ENCODE measurements around the gene MED31. TPM values are rescaled to one million over a fixed set of nuclear protein-coding genes. Genes with fewer than 3 reads are reported as not detected.
A peak's percentile ranks its signal among the peaks of the same experiment; 100 is the strongest.

Gene MED31
- total RNA-seq, 2 donors from 2014 or later, result 12.8 to 16.6 TPM

GRCh38 chr17:6643451-6644125, 7.8 kb downstream of the MED31 start:
- DNase-seq, result no peak
- no peaks in the 10 kb centered on the region for H3K27me3 ChIP-seq (ENCODE audit: control insufficient read depth, insufficient read depth, low read length, poor library complexity, severe bottlenecking)
- H3K27ac ChIP-seq (ENCODE audit: low read depth, low read length), result no peak overlapping the region
- no peaks in the 10 kb centered on the region for H3K9me3 ChIP-seq (ENCODE audit: control insufficient read depth, low read length)
- no peak overlapping the region for H3K9ac ChIP-seq (ENCODE audit: extremely low read depth, low read length, poor library complexity, severe bottlenecking)
- peaks cover 12% of the 10 kb centered on the region for H3K4me1 ChIP-seq (ENCODE audit: control insufficient read depth, insufficient read depth, low read length)
- no peak for TF ChIP-seq CTCF (conservative IDR thresholded peaks at IDR 0.05)
- H3K4me3 ChIP-seq (ENCODE audit: low read length), result no peak overlapping the region
- Mint-ChIP-seq H3K4me3 (no peak overlapping the region), H3K27ac (no peak overlapping the region), H3K9me3 (no peaks in the 10 kb centered on the region), H3K36me3 (ENCODE audit: low read depth) (peaks cover 25% of the 10 kb centered on the region), H3K27me3 (ENCODE audit: insufficient read depth) (no peaks in the 10 kb centered on the region), H3K4me1 (peaks cover 18% of the 10 kb centered on the region)
- 85 to 100% methylated on average over 3 to 5 of the region's 5 CpGs for WGBS, 2 experiments (ENCODE audit: insufficient coverage in 1 of 2, insufficient read length in 1 of 2)
- H3K36me3 ChIP-seq (ENCODE audit: control insufficient read depth, insufficient read depth, low read length), result peaks cover 58% of the 10 kb centered on the region

- Mint-ChIP-seq H3K27me3 (ENCODE audit: insufficient read depth) (no peaks in the 10 kb centered on the region), H3K36me3 (ENCODE audit: low read depth) (peaks cover 18% of the 10 kb centered on the region), H3K4me3 (peak overlapping the region; percentile 89), H3K27ac (no peak overlapping the region), H3K4me1 (peaks cover 18% of the 10 kb centered on the region), H3K9me3 (no peaks in the 10 kb centered on the region)
- H3K27me3 ChIP-seq (ENCODE audit: control insufficient read depth, insufficient read depth, low read length, poor library complexity, severe bottlenecking), result no peaks in the 10 kb centered on the region
- no peak overlapping the region for H3K27ac ChIP-seq (ENCODE audit: low read depth, low read length)
- DNase-seq, result no peak
- peaks cover 49% of the 10 kb centered on the region for H3K36me3 ChIP-seq (ENCODE audit: control insufficient read depth, insufficient read depth, low read length)
- peaks cover 12% of the 10 kb centered on the region for H3K4me1 ChIP-seq (ENCODE audit: control insufficient read depth, insufficient read depth, low read length)
- no peaks in the 10 kb centered on the region for H3K9me3 ChIP-seq (ENCODE audit: control insufficient read depth, low read length)
- no peak for TF ChIP-seq CTCF (conservative IDR thresholded peaks at IDR 0.05)
- 83 to 100% methylated on average over 1 to 2 of the region's 2 CpGs for WGBS, 2 experiments (ENCODE audit: insufficient coverage in 1 of 2, insufficient read length in 1 of 2)
- peak overlapping the region; percentile 91 for H3K4me3 ChIP-seq (ENCODE audit: low read length)
- H3K9ac ChIP-seq (ENCODE audit: extremely low read depth, low read length, poor library complexity, severe bottlenecking), result no peak overlapping the region
Observed at GRCh38 chr17:6642592-6642991, 8.8 kb downstream of the MED31 start.

GRCh38 chr17:6641247-6641863, 10.1 kb downstream of the MED31 start:
- Mint-ChIP-seq H3K4me1 (peaks cover 12% of the 10 kb centered on the region), H3K4me3 (peak overlapping the region; percentile 89), H3K9me3 (no peaks in the 10 kb centered on the region), H3K36me3 (ENCODE audit: low read depth) (peaks cover 18% of the 10 kb centered on the region), H3K27me3 (ENCODE audit: insufficient read depth) (no peaks in the 10 kb centered on the region), H3K27ac (peak overlapping the region; percentile 99)
- WGBS, 2 experiments (ENCODE audit: insufficient coverage in 1 of 2, insufficient read length in 1 of 2), result 0 to 2% methylated on average over 17 to 20 of the region's 20 CpGs
- peak overlapping the region; percentile 86 for H3K9ac ChIP-seq (ENCODE audit: extremely low read depth, low read length, poor library complexity, severe bottlenecking)
- no peak for TF ChIP-seq CTCF (conservative IDR thresholded peaks at IDR 0.05)
- peaks cover 8% of the 10 kb centered on the region for H3K4me1 ChIP-seq (ENCODE audit: control insufficient read depth, insufficient read depth, low read length)
- DNase-seq, result no peak
- no peaks in the 10 kb centered on the region for H3K9me3 ChIP-seq (ENCODE audit: control insufficient read depth, low read length)
- H3K4me3 ChIP-seq (ENCODE audit: low read length), result peak overlapping the region; percentile 91
- H3K36me3 ChIP-seq (ENCODE audit: control insufficient read depth, insufficient read depth, low read length), result peaks cover 43% of the 10 kb centered on the region
- H3K27ac ChIP-seq (ENCODE audit: low read depth, low read length), result peak overlapping the region; percentile 88
- no peaks in the 10 kb centered on the region for H3K27me3 ChIP-seq (ENCODE audit: control insufficient read depth, insufficient read depth, low read length, poor library complexity, severe bottlenecking)

All from endodermal cell (in vitro differentiated cells).